Hepatocyte (in vitro differentiated cells): Measurements from ENCODE around the gene GET3. TPM values are rescaled to one million over a fixed set of nuclear protein-coding genes. Genes with fewer than 3 reads are reported as not detected.
A peak's percentile ranks its signal among the peaks of the same experiment; 100 is the strongest.

Source experiments
- DNase-seq: peaks from one replicate; pipeline ENCODE4 v3.0.0-alpha.2; 2016; ENCODE audit warnings: low spot score
- H2AFZ ChIP-seq: fragments of 200-600 bp; sonication (generic); 2 replicates; pipeline ENCODE4 v1.6.0; 2016; ENCODE audit warnings: antibody characterized with exemption, mild to moderate bottlenecking
- H3K27ac ChIP-seq: fragments of 200-600 bp; sonication (generic); 2 replicates; pipeline ENCODE4 v1.5.1; 2016; ENCODE audit warnings: mild to moderate bottlenecking
- H3K27me3 ChIP-seq: fragments of 200-600 bp; sonication (generic); 2 replicates; pipeline ENCODE4 v1.6.1; 2016
- H3K36me3 ChIP-seq: fragments of 200-600 bp; sonication (generic); replicated peaks from 2 replicates; pipeline ENCODE4 v1.5.1; 2016; ENCODE audit warnings: low read depth; ENCODE audit not compliant: insufficient read depth
- H3K4me1 ChIP-seq: fragments of 200-600 bp; sonication (generic); 2 replicates; pipeline ENCODE4 v1.5.1; 2016; ENCODE audit warnings: mild to moderate bottlenecking, moderate library complexity; ENCODE audit not compliant: insufficient read depth
- H3K4me2 ChIP-seq: fragments of 200-600 bp; sonication (generic); 2 replicates; pipeline ENCODE4 v1.6.0; 2016
- H3K4me3 ChIP-seq: fragments of 200-600 bp; sonication (generic); 2 replicates; pipeline ENCODE4 v1.5.1; 2016; ENCODE audit warnings: mild to moderate bottlenecking
- H3K79me2 ChIP-seq: fragments of 200-600 bp; sonication (generic); 2 replicates; pipeline ENCODE4 v1.6.0; 2017; ENCODE audit warnings: mild to moderate bottlenecking
- H3K9me2 ChIP-seq: fragments of 200-600 bp; sonication (generic); replicated peaks from 2 replicates; pipeline ENCODE4 v1.6.0; 2017; ENCODE audit warnings: mild to moderate bottlenecking; ENCODE audit not compliant: insufficient read depth
- H3K9me3 ChIP-seq: fragments of 200-600 bp; sonication (generic); 2 replicates; pipeline ENCODE4 v1.5.1; 2016; ENCODE audit warnings: low read depth, mild to moderate bottlenecking
- H4K20me1 ChIP-seq: fragments of 200-600 bp; sonication (generic); 2 replicates; pipeline ENCODE4 v1.6.0; 2016; ENCODE audit warnings: mild to moderate bottlenecking; ENCODE audit not compliant: insufficient read depth, poor library complexity, severe bottlenecking
- EZH2 ChIP-seq: fragments of 200-600 bp; sonication (generic); IDR thresholded peaks from 2 replicates; pipeline ENCODE4 v1.6.1; 2016; ENCODE audit warnings: antibody characterized with exemption, mild to moderate bottlenecking, borderline replicate concordance
- EZH2phosphoT487 ChIP-seq: fragments of 200-600 bp; sonication (generic); IDR thresholded peaks from one replicate; pipeline ENCODE4 v1.6.1; 2018; ENCODE audit warnings: antibody characterized with exemption, mild to moderate bottlenecking, low read depth, moderate library complexity; ENCODE audit not compliant: unreplicated experiment, severe bottlenecking
- WGBS: methylation state at CpG from one replicate; pipeline ENCODE4 v1.1.6; 2016; ENCODE audit warnings: low lambda C conversion rate; ENCODE audit errors: missing lambda C conversion rate; 5-methylcytosine and 5-hydroxymethylcytosine counted together
- polyA plus RNA-seq: library from polyadenylated mRNA; unstranded; fragments of >200 nt; fragmentation: Nextera tagmentation; extraction: Ambion mirVana; gene quantifications from 2 replicates; pipeline ENCODE4 v1.2.1, GENCODE V29; 2016
- total RNA-seq: library from RNA; depleted of rRNA; stranded (reverse); fragments of >200 nt; gene quantifications from 2 replicates; pipeline ENCODE4 v1.2.3, GENCODE V29; 2014
- TF ChIP-seq, protein P1 (sequence below): fragments of 200-600 bp; sonication (generic); IDR thresholded peaks from 2 replicates; pipeline ENCODE4 v1.5.1; 2016; ENCODE audit warnings: antibody characterized with exemption, mild to moderate bottlenecking; ENCODE audit not compliant: poor library complexity

GET3 gene
- total and polyA plus RNA-seq, 2 experiments from 2014 or later = 52.3 to 108 TPM

DNA sequence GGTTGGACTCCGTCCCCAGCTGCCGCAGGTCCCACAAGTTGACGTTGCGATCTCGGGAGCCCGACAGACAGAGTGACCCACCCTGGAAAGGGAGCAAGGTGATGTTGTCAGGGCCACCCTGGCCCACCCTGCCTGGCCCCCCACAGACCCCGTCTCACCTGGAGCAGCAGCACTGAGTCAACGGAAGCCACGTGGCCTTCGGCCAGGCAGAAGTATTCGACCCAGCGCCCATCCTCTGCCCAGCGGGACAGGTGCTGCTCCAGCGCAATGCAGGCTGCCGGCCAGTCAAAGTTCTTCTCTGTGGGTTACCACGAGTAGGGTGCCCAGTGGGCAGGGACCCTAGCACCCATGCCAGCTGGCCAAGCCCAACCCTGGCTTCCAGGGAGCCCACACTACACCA lies 42.7 kb upstream of the GET3 start:
- H3K27me3 ChIP-seq = no peaks in the 10 kb centered on the region
- no peaks in the 10 kb centered on the region for H3K9me3 ChIP-seq
- TF ChIP-seq EZH2 (no peak), EZH2phosphoT487 (no peak)
- TF ChIP-seq, protein P1, sequence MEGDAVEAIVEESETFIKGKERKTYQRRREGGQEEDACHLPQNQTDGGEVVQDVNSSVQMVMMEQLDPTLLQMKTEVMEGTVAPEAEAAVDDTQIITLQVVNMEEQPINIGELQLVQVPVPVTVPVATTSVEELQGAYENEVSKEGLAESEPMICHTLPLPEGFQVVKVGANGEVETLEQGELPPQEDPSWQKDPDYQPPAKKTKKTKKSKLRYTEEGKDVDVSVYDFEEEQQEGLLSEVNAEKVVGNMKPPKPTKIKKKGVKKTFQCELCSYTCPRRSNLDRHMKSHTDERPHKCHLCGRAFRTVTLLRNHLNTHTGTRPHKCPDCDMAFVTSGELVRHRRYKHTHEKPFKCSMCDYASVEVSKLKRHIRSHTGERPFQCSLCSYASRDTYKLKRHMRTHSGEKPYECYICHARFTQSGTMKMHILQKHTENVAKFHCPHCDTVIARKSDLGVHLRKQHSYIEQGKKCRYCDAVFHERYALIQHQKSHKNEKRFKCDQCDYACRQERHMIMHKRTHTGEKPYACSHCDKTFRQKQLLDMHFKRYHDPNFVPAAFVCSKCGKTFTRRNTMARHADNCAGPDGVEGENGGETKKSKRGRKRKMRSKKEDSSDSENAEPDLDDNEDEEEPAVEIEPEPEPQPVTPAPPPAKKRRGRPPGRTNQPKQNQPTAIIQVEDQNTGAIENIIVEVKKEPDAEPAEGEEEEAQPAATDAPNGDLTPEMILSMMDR = no peak
- no peak overlapping the region for H3K4me2 ChIP-seq
- H2AFZ ChIP-seq = no peak overlapping the region
- H3K36me3 ChIP-seq = no peaks in the 10 kb centered on the region
- H3K27ac ChIP-seq = no peak overlapping the region
- H3K4me1 ChIP-seq = peaks cover 5% of the 10 kb centered on the region
- WGBS = 94% methylated on average over 16 of the region's 16 CpGs
- no peak overlapping the region for H3K4me3 ChIP-seq
- H3K79me2 ChIP-seq = no peaks in the 10 kb centered on the region
- no peak for DNase-seq
- no peaks in the 10 kb centered on the region for H3K9me2 ChIP-seq
- no peaks in the 10 kb centered on the region for H4K20me1 ChIP-seq

DNA sequence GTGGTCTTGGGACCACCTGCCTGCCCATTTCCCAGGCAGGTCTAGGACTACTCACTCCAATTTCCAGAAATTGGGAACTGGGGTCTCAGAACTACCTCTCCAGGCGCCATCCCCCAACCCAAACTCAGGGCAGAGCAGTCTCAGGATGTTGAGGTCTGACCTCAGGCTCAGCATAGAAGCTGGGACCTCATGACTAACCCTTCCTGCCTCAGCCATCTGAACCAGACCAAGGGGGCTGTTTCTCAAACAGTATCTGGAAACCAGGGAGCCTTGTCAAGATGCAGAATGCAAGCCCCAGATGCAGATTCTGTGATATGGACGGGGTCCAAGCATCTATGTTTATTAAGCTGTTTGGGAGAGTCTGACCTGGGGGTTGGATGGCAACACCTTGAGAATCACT lies 42.2 kb upstream of the GET3 start:
- Histone ChIP-seq H3K27ac (no peak overlapping the region), H4K20me1 (no peaks in the 10 kb centered on the region), H3K4me1 (peaks cover 5% of the 10 kb centered on the region), H3K27me3 (no peaks in the 10 kb centered on the region), H3K36me3 (no peaks in the 10 kb centered on the region), H3K4me2 (no peak overlapping the region), H3K9me2 (no peaks in the 10 kb centered on the region), H3K4me3 (no peak overlapping the region), H3K9me3 (no peaks in the 10 kb centered on the region), H2AFZ (no peak overlapping the region), H3K79me2 (no peaks in the 10 kb centered on the region)
- 72% methylated on average over 2 of the region's 2 CpGs for WGBS
- DNase-seq = no peak
- TF ChIP-seq, protein P1 = no peak
- no peak for TF ChIP-seq EZH2phosphoT487

DNA sequence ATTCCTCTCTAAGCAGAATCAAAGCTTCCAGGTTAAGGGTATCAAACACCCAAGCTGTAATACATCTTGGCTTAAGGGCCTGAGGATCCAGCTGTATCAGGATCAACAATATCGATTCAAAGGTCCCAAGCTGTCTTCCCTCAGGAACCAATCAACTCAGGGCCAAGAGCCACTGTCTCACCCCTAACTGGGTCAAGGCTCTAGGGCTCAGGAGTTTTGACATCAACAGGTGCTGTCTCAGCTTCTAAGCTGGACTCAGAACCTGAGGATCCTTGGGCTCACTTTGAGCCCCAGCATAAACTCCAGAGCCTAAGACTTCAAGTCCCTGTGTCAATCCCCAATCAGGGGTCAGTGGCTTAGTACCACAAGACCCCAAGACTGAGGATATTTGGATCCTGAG lies 41.8 kb upstream of the GET3 start:
- Histone ChIP-seq H2AFZ (no peak overlapping the region), H3K79me2 (no peaks in the 10 kb centered on the region), H4K20me1 (no peaks in the 10 kb centered on the region), H3K36me3 (no peaks in the 10 kb centered on the region), H3K9me3 (no peaks in the 10 kb centered on the region), H3K9me2 (no peaks in the 10 kb centered on the region), H3K4me3 (no peak overlapping the region), H3K4me2 (peak overlapping the region; percentile 87), H3K27me3 (no peaks in the 10 kb centered on the region), H3K4me1 (peaks cover 5% of the 10 kb centered on the region), H3K27ac (no peak overlapping the region)
- TF ChIP-seq EZH2 = no peak
- no peak for TF ChIP-seq EZH2phosphoT487
- TF ChIP-seq, protein P1 = no peak
- WGBS = 92% methylated on average over 1 of the region's 1 CpG
- DNase-seq = no peak

GRCh38 chr19:12695997-12696365 lies 41.3 kb upstream of the GET3 start:
- no peak for DNase-seq
- H3K27ac ChIP-seq = no peak overlapping the region
- no peaks in the 10 kb centered on the region for H3K79me2 ChIP-seq
- H3K4me1 ChIP-seq = peaks cover 5% of the 10 kb centered on the region
- TF ChIP-seq, protein P1 = no peak
- TF ChIP-seq EZH2 (no peak), EZH2phosphoT487 (no peak)
- peak overlapping the region; percentile 77 for H2AFZ ChIP-seq
- no peaks in the 10 kb centered on the region for H3K9me2 ChIP-seq
- H3K36me3 ChIP-seq = no peaks in the 10 kb centered on the region
- H3K9me3 ChIP-seq = no peaks in the 10 kb centered on the region
- no peaks in the 10 kb centered on the region for H4K20me1 ChIP-seq
- no peaks in the 10 kb centered on the region for H3K27me3 ChIP-seq
- peak overlapping the region; percentile 25 for H3K4me3 ChIP-seq
- peak overlapping the region; percentile 87 for H3K4me2 ChIP-seq
- WGBS = 10% methylated on average over 26 of the region's 36 CpGs
